GM18858 (cell line): ENCODE results near the gene SPPL3.

Experiments
- ATAC-seq: cut with Tn5 transposase; IDR thresholded peaks from one replicate; pipeline ENCODE4 v1.9.1; 2021; ENCODE audit not compliant: unreplicated experiment

The SPPL3 gene

DNA sequence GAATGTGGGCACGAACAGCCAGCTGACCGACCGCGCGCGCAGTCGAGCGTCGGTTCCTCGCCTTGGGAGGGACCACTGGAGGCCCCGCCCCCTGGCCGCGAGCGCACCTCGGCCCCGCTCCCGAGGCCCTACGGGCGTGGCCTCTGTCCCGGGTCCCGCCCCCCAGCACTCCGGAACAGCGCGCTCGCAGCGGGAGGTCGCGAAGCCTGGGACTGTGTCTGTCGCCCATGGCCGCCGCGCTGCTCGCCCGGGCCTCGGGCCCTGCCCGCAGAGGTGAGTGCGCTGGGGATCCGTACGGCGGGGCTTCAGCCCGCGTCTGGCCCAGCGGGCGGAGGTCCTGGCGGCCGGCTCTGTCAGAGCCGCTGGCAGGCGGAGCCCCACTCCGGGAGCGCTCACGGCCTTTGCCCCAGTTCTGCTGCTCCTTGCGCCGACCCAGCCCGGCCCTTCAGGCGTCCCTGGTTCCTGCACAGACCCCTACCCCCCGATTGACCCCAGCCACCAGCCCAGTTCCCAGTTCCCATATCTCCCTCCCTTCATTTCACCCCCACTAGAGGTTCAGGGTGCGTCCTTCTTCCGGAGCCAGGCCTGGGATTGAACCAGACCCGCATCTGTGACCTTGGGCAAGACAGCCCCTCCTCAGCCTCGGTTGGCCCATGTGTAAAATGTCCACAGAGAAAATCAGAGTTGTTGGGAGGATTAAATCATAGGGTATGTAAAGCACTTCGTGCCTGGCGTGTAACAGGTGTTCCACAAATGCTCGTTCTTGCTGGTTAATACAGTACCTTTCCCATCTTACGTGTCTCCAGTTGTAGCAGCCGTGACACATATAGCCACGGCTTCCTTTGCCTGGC lies 178.3 kb downstream of the SPPL3 start, which contains the start of gene ACADS:
Gene ACADS, plus strand, starts transcription at position 168 of the 851 bp plus-strand sequence. Its CDS starts 60 bp downstream, at position 228.
- ATAC-seq, result peak; percentile 86

- no peak for ATAC-seq
Observed at GRCh38 chr12:120725151-120725658, 179.0 kb downstream of the SPPL3 start.

DNA sequence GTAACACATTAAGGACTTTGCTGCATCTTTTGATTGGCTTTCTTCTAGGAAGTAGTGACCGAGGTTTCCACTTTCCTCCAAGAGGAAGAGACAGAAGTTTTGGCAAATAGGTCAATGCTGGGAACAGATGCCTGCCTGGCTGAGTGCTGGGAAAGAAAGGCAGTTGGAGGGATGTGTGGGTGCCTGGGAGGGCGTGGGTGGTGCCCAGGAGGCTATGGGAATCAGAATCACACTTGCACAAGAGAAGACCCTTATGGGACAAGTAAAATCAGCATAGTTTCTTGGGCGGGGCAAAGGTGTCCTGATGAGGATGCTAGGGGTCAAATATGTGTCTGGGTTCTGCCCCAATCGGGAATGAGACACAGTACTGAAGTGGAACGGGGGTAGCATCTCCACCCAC lies 179.4 kb downstream of the SPPL3 start:
- no peak for ATAC-seq

DNA sequence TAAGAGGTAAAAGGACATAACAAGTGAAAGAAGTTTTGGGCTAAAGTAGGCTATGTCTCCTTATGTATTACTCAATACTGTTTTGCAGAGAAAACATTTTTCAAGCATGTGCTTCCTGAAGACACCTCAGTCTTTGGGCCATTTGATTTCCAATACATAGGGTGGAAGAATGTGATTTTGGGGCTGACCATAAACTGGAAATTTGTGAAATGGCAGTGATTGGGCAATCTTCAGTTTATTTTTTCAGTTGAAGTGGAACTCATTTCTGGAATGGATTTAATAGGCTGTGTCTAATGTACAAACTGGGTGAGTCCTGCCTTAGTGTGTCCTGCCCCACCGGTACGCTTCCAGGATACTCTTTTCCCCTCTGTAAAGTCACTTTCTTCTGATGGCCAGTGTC lies 181.4 kb downstream of the SPPL3 start:
- no peak for ATAC-seq

DNA sequence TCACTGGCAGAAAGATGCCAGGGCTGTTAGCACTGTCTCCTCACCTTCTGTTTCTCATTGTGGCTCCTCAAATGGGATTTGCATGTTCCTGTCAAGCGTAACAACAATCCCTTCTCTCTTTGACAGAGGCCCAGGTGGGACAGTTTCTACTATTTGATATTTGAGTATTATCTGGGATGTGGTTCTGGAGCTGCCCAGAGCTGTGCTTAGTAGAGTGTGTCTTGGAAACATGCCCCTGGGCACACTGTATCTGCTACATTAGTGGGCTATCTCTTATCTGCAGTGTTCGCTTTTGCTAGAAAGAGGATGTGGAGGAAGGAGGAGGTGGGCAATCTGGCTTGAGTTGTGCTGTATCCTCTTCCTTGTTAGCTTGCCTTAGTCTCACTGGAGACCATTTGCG lies 182.3 kb downstream of the SPPL3 start:
- ATAC-seq, result no peak

DNA sequence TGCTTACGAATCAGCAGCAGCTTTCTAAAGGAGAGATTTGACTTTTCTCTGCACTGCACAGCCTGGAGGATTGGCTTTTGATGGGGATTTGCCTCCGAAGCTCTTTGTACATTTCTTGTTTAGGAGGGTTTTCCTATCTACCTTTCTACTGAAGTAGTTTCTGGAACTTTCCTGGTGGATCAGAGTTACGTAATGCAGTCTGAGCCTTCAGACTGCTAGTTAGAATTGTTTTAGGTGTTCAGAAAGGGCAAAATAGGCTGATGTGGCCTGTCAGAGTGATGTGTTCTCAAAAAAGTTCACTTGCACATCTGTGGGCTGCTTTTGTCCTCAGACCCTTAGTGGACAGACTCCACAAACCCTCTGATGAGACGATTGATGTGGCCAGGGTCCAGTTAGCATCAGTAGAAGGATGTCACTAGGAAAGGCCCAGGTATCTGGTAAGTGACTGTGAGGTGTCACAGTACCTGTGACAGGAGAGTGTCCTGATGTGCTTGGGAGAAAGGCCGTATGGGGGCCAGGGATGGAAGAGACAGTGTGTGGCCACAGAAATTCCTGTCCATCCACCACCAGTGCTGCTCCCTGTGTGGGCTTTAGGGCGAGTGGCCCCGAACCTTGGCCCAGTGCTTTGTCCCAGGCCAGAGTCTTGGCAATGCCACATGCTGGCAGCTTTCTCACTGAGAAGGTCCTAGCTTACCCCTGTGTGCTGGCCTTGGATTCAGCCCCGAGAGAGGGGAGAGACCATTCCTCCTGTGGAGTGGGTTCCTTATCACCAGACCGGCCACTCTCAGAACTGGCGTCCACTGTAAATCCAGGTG lies 183.0 kb downstream of the SPPL3 start:
- ATAC-seq, result no peak

GRCh38 chr12:120720234-120720986 lies 183.7 kb downstream of the SPPL3 start:
- ATAC-seq, result no peak

DNA sequence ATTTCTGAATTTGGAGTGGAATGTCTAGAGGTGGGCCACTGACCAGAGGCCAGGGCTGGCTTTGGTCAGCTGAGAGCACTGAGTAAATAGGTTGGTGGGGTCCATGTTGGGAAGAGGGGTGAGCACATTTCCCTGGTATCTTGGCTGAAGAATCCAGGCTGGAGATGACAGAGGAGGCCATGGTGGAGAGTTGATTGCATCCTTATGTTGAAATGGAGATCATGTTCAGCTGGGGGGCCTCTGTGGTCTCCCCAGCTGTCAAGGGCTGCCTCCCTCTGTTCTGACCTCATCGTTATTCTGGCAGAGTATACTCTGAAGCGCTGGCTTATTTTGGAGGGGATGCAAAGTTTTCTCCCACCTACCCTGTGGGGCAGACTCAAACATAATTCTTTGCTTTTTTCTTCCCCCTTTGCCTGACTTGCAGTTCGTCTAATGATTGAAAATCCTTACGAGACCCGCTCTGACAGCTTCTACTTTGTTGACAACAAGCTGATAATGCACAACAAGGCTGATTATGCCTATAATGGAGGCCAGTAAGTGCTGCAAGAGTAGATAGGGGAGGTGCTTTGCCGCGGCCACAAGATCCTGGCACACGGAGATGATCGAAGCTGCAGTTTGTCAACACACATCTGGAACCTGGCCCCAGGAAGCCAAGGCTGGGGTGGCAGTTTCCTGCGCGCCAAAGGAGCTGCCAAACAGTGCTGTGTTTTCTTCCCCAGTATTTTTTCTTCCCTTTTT lies 184.5 kb downstream of the SPPL3 start:
- no peak for ATAC-seq

- no peak for ATAC-seq
Observed at GRCh38 chr12:120719072-120719471, 185.1 kb downstream of the SPPL3 start.

DNA sequence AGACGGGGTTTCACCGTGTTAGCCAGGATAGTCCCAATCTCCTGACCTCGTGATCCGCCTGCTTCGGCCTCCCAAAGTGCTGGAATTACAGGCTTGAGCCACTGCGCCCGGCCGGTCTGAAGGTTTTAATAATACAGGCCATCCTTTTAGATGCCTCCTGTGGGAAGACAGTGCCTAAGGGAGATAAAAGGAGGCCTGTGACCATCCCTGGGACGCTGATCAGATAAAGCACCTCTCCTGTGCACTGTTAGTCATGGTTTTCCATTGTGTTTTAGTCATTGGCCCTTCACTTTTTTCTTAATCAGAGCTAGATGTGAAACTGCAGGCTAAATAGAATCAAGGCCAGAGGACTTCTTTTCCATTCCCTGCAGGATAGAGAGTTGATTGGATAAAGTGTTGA lies 186.1 kb downstream of the SPPL3 start:
- no peak for ATAC-seq

GRCh38 chr12:120713861-120714482 lies 190.2 kb downstream of the SPPL3 start:
- peak; percentile 52 for ATAC-seq

DNA sequence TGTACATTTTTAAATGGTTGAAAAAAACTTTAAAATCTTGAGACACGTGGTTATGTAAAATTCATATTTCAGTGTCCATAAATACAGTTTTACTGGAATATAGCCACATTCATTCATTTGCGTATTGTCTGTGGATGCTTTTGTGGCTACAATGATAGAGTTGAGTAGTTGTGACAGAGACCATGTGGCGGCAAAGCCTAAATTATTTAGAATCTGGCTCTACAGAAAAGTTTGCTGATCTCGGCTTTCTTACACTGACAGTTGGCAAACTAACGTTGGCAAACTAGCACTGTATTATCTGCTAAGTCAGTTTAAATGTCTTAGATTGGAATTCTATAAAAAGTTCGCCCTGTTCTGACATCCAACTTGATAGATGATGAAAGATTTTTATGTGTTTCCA lies 191.5 kb downstream of the SPPL3 start:
- ATAC-seq, result no peak
